ENCODE measurements around the gene POM121C. TPM values are rescaled to one million over a fixed set of nuclear protein-coding genes. Genes with fewer than 3 reads are reported as not detected.

The POM121C gene
- polyA plus RNA-seq, 1 donor from 2014 or later, result 34.0 TPM

Other genes with a start within 250 kb of the POM121C start
- 2.6 TPM for gene TRIM73, start 90.7 kb downstream of the POM121C start, polyA plus RNA-seq
- gene SPDYE5, start 6.0 kb upstream of the POM121C start, polyA plus RNA-seq, result 0.24 TPM

All from IgD-negative memory B cell (primary cell).